Astrocyte (in vitro differentiated cells and primary cell): ENCODE data around the gene COQ5. TPM values are rescaled to one million over a fixed set of nuclear protein-coding genes. Genes with fewer than 3 reads are reported as not detected.

Experiments used
- DNase-seq: peaks from one replicate; pipeline ENCODE4 v3.0.0-alpha.2; 2010; ENCODE audit warnings: low read depth
- FAIRE-seq: peaks from 2 replicates; lab custom pipeline; 2011; peaks lifted over from hg19 to GRCh38; lab: Jason Lieb, UNC
- H2AFZ ChIP-seq: 2 replicates; pipeline ENCODE4 v1.6.0; 2012; ENCODE audit warnings: low read depth, low read length, inconsistent platforms
- H3K27ac ChIP-seq: 2 replicates; pipeline ENCODE4 v1.5.1; 2011; ENCODE audit warnings: low read depth, low read length, inconsistent platforms
- H3K27me3 ChIP-seq: 2 replicates; pipeline ENCODE4 v1.6.0; 2011; ENCODE audit warnings: low read length, inconsistent platforms; ENCODE audit not compliant: insufficient read depth
- H3K36me3 ChIP-seq: 2 replicates; pipeline ENCODE4 v1.5.1; 2011; ENCODE audit warnings: low read length, inconsistent platforms; ENCODE audit not compliant: insufficient read depth
- H3K4me1 ChIP-seq: 2 replicates; pipeline ENCODE4 v1.5.1; 2011; ENCODE audit warnings: low read length, inconsistent platforms; ENCODE audit not compliant: insufficient read depth
- H3K4me2 ChIP-seq: 2 replicates; pipeline ENCODE4 v1.6.0; 2012; ENCODE audit warnings: low read length, inconsistent platforms
- H3K4me3 ChIP-seq: 2 replicates; pipeline ENCODE4 v1.5.1; 2011; ENCODE audit warnings: low read depth, mild to moderate bottlenecking, low read length, inconsistent platforms; ENCODE audit not compliant: insufficient read depth
- H3K79me2 ChIP-seq: 2 replicates; pipeline ENCODE4 v1.6.0; 2012; ENCODE audit warnings: mild to moderate bottlenecking, low read length, inconsistent platforms; ENCODE audit not compliant: insufficient read depth
- H3K9ac ChIP-seq: 2 replicates; pipeline ENCODE4 v1.6.0; 2012; ENCODE audit warnings: mild to moderate bottlenecking, low read length, inconsistent platforms
- H3K9me3 ChIP-seq: 2 replicates; pipeline ENCODE4 v1.5.1; 2012; ENCODE audit warnings: low read depth, mild to moderate bottlenecking, low read length, inconsistent platforms; ENCODE audit not compliant: insufficient read depth
- H4K20me1 ChIP-seq: 2 replicates; pipeline ENCODE4 v1.6.0; 2012; ENCODE audit warnings: low read length, inconsistent platforms; ENCODE audit not compliant: insufficient read depth
- H3K27ac Mint-ChIP-seq: one replicate; pipeline ENCODE4 v1.8.0; 2021; ENCODE audit warnings: mild to moderate bottlenecking, mixed read lengths; ENCODE audit not compliant: unreplicated experiment
- H3K27me3 Mint-ChIP-seq: one replicate; pipeline ENCODE4 v1.8.0; 2021; ENCODE audit warnings: low read depth, mixed read lengths; ENCODE audit not compliant: unreplicated experiment
- H3K36me3 Mint-ChIP-seq: one replicate; pipeline ENCODE4 v1.8.0; 2021; ENCODE audit warnings: low read depth, mixed read lengths; ENCODE audit not compliant: unreplicated experiment
- H3K4me1 Mint-ChIP-seq: one replicate; pipeline ENCODE4 v1.8.0; 2021; ENCODE audit warnings: low read depth, mixed read lengths; ENCODE audit not compliant: unreplicated experiment
- H3K4me3 Mint-ChIP-seq: one replicate; pipeline ENCODE4 v1.8.0; 2021; ENCODE audit warnings: mild to moderate bottlenecking, moderate library complexity, mixed read lengths; ENCODE audit not compliant: unreplicated experiment
- H3K9me3 Mint-ChIP-seq: one replicate; pipeline ENCODE4 v1.8.0; 2021; ENCODE audit warnings: mild to moderate bottlenecking, mixed read lengths; ENCODE audit not compliant: unreplicated experiment
- CTCF ChIP-seq: IDR thresholded peaks from 2 replicates; pipeline ENCODE4 v1.5.1; 2011; ENCODE audit warnings: low read depth, mild to moderate bottlenecking, inconsistent platforms, low read length, moderate library complexity; ENCODE audit not compliant: insufficient read depth
- EZH2 ChIP-seq: IDR thresholded peaks from 2 replicates; pipeline ENCODE4 v1.6.1; 2012; ENCODE audit warnings: mild to moderate bottlenecking, low read length, inconsistent platforms; ENCODE audit not compliant: insufficient read depth
- total RNA-seq: library from RNA; stranded (reverse); gene quantifications from 2 replicates; pipeline ENCODE4 v1.2.1, GENCODE V29; 2021

The COQ5 gene
- total RNA-seq, 1 donor from 2014 or later: 23.4 TPM

GRCh38 chr12:120538281-120539156 is 9.6 kb upstream of the COQ5 start:
- Histone ChIP-seq H2AFZ (no peak overlapping the region), H3K27ac (peak overlapping the region; percentile 28), H3K36me3 (peaks cover 2% of the 10 kb centered on the region), H3K4me2 (peak overlapping the region; percentile 84), H3K27me3 (no peaks in the 10 kb centered on the region), H3K9ac (peak overlapping the region; percentile 13), H3K4me3 (peak overlapping the region; percentile 9), H4K20me1 (peaks cover 88% of the 10 kb centered on the region), H3K79me2 (peaks cover 86% of the 10 kb centered on the region), H3K4me1 (peaks cover 35% of the 10 kb centered on the region), H3K9me3 (no peaks in the 10 kb centered on the region)
- H3K4me1 Mint-ChIP-seq: peaks cover 33% of the 10 kb centered on the region
- peak; percentile 77 for DNase-seq
- TF ChIP-seq EZH2 (no peak), CTCF (no peak)
- FAIRE-seq: no peak
- H3K27ac Mint-ChIP-seq: no peak overlapping the region
- peaks cover 9% of the 10 kb centered on the region for H3K36me3 Mint-ChIP-seq
- H3K4me3 Mint-ChIP-seq: peak overlapping the region; percentile 34
- H3K27me3 Mint-ChIP-seq: no peaks in the 10 kb centered on the region
- H3K9me3 Mint-ChIP-seq: no peaks in the 10 kb centered on the region

- H3K27me3 ChIP-seq: no peaks in the 10 kb centered on the region
- Mint-ChIP-seq H3K27ac (no peak overlapping the region), H3K27me3 (no peaks in the 10 kb centered on the region), H3K4me3 (peak overlapping the region; percentile 89), H3K9me3 (no peaks in the 10 kb centered on the region), H3K4me1 (peaks cover 33% of the 10 kb centered on the region), H3K36me3 (peaks cover 8% of the 10 kb centered on the region)
- H3K36me3 ChIP-seq: peaks cover 2% of the 10 kb centered on the region
- no peak for DNase-seq
- TF ChIP-seq CTCF: no peak
- no peak for TF ChIP-seq EZH2
- peak overlapping the region; percentile 6 for H3K9ac ChIP-seq
- H3K4me2 ChIP-seq: peak overlapping the region; percentile 84
- peaks cover 79% of the 10 kb centered on the region for H3K79me2 ChIP-seq
- no peak for FAIRE-seq
- H3K4me3 ChIP-seq: no peak overlapping the region
- H3K9me3 ChIP-seq: no peaks in the 10 kb centered on the region
- H3K4me1 ChIP-seq: peaks cover 35% of the 10 kb centered on the region
- H3K27ac ChIP-seq: no peak overlapping the region
- peaks cover 82% of the 10 kb centered on the region for H4K20me1 ChIP-seq
- no peak overlapping the region for H2AFZ ChIP-seq
These were observed 8.9 kb upstream of the COQ5 start for GRCh38 chr12:120537856-120538220.
